HG03558 (cell line): ENCODE results near the gene CAPN15.

Source experiments
- ATAC-seq: cut with Tn5 transposase; IDR thresholded peaks from one replicate; pipeline ENCODE4 v1.9.1; 2021; ENCODE audit warnings: moderate number of reproducible peaks; ENCODE audit not compliant: unreplicated experiment; ENCODE audit errors: extremely low read depth

The CAPN15 gene

GRCh38 chr16:574021-574760 is 46.7 kb downstream of the CAPN15 start:
- ATAC-seq: no peak

DNA sequence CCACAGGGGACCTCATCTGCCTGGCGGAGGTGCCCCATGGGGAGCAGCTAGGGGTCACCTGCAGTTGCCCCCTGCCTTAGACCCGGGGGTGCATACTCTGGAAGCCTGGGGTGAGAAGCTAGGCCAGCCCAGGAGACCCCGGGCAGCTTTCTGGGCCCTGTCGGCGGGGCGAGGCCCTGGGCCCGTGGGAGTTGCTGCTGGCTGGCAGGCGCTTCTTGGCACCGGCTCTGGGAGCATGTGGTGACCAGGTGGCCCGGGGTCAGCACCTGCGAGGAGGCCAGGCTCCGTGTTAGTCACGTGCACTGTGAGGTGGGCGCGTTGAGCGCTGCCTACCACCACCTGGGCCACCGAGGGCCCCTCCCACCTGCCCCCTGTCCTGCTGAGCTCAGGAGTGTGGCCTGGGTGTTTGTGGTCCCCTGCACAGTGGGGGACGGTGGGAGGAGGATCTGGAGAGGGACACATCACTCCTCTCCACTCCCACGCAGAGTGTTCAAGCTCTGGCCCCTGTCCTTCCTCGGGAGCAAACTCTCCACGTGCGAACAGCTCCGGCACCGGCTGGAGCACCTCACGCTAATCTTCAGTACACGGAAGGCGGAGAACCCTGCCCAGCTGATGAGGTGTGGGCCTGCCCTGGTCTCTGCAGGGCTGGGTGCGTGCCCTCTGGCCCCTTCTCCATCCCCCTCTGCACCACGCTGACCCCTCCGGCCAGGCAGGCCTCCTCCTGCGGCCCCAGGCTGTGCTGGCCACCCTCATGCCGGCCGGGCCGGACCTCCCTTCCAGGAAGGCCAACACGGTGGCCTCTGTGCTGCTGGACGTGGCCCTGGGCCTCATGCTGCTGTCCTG is 48.1 kb downstream of the CAPN15 start:
- ATAC-seq: no peak

- no peak for ATAC-seq
Measured at GRCh38 chr16:576197-576822, 48.8 kb downstream of the CAPN15 start.

GRCh38 chr16:576823-577201 is 49.3 kb downstream of the CAPN15 start:
- ATAC-seq: no peak

DNA sequence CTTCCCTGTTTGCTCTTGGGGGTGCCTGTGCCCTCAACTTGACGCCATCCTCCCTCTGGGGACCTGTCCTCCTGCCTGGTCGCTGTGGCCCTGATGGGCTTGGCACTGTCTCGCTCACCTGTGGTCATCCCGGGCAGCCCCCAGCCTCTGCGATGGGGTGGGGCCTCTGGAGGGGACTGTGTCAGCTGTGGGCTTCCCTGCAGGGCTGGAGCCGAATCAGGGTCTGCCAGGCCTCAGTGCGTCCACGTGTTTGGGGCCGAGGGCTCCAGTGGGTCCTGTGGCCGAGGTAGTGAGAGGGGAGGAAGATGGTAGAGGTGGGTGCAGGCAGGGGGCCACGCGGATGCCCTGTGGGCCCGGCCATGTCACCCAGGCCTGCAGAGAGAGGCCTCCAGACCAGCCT is 50.3 kb downstream of the CAPN15 start:
- ATAC-seq: no peak

DNA sequence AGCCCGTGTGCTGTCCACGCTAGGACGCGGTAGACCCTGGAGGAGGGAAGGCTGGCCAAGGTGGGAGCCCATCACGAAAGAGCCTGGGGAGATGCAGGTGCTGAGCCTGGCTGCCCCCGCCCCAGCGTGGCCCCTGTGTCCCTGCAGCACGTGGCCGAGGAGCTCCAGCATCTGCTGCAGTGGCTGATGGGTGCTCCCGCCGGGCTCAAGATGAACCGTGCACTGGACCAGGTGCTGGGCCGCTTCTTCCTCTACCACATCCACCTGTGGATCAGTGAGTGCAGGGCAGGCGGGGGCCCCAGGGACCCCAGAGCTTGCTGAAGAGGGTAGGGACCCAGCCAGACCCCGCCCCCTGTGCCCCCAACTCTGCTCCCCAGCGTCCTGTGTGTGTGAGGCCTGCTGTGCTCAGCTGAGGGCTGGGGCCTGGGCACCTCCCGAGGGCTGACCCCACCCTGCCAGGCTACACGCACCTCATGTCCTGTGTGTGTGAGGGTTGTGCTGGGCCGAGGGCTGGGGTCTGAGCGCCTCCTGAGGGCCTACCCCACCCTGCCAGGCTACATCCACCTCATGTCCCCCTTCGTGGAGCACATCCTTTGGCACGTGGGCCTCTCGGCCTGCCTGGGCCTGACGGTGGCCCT is 50.8 kb downstream of the CAPN15 start:
- ATAC-seq: no peak

- ATAC-seq: no peak
Measured at GRCh38 chr16:578870-579405, 51.4 kb downstream of the CAPN15 start.

DNA sequence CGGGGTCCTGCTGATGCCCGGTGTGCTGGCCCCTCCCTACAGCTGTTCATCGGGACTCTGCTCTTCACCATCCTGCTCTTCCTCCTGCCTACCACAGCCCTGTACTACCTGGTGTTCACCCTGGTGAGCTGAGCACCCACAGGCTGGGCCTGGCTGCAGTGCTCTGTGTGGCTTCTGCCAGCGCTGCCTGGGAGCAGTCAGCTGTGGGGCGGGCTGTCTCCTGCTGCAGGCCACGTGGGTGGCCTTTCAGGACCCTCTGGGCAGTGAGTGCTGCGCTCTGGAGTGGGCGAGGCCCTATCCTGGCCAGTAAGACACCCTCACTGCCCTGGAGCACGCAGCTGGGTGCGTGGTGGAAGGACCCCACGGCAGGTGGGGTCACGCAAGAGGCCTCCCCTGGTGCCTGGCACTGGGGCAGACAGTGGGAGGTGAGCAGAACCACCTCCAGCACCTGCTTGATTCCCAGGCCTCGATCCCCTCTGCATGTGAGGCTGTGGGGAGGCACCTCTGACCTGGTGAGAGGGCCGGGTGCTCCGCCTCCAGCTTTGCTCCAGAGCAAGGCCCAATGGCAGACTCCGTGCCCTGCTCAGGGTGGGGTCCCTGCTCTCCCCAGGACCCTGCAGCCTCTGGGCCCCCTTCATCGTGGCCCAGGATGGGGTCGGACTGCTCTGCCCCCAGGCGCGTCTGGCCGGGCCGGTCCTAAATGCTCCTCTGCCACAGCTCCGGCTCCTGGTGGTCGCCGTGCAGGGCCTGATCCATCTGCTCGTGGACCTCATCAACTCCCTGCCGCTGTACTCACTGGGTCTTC is 52.8 kb downstream of the CAPN15 start:
- ATAC-seq: no peak

DNA sequence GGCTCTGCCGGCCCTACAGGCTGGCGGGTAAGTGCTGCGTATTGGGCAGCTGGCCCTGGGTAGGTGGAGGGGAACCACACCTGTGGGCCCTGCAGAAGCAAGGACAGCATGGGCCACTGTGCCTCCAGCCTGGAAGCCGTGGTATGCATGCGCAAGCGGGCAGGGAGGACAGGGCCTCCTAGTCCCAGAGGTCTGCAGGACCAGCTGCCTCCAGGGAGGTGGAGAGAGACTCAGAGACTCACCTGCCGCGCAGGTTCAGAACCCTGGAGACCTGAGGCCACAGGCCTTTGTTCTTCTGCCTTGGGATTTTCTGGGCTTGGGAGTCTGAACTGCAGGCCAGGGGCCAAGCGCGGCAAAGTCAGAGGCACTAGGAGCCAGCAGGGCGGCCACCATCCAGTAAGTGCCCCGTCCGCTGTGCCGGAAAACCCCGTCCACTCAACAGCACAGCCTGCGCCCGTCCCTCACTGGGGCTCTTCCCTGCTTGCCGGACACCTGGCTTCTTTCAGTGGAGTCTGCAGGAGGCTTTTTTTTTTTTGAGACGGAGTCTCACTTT is 53.5 kb downstream of the CAPN15 start:
- no peak for ATAC-seq

DNA sequence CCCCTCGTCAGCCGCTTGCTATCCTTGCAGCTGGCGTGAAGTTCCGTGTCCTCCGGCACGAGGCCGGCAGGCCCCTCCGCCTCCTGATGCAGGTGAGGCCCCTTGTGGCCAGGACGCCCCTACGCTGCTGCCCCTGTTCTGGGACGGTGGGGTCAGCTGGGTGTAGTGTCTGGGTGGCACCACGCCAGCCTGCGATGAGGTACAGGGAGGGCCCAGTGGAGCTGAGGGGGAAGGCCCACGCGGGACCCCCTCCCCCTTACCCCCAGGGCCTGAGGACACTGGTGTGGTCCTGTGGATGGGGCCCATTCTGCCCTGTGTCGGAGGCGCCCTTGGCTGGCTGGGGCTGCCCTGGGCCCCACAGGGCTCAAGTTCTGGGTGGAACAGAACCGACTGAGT is 54.7 kb downstream of the CAPN15 start:
- no peak for ATAC-seq

DNA sequence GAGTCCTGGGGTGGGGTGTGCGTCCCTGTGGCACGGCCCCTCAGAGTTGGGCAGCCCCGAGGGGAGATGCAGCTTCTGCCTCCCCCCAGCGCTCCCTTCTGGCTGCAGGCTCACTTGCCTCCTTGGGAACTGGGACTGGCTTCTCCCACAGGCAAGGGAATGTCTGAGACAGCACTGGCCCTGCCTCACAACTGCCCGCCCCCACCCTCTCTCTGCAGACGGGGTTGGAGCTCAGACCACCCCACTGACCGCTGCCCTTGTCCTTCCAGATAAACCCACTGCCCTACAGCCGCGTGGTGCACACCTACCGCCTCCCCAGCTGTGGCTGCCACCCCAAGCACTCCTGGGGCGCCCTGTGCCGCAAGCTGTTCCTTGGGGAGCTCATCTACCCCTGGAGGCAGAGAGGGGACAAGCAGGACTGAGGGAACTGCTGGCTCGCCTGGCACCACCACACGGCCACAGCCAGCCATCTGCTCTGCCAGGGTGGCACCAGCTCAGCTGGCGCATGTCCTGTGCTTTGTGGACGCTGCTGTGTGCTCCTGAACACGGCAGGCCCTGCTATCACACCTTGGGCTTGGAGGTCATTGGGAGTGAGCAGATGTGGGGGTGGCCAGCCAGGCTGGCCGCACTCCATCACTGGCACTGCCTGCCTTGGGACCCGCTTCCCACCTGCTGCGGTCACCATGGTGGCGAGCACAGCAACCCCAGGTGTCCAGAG is 55.3 kb downstream of the CAPN15 start:
- ATAC-seq: no peak

GRCh38 chr16:583470-583814 is 55.9 kb downstream of the CAPN15 start:
- no peak for ATAC-seq

DNA sequence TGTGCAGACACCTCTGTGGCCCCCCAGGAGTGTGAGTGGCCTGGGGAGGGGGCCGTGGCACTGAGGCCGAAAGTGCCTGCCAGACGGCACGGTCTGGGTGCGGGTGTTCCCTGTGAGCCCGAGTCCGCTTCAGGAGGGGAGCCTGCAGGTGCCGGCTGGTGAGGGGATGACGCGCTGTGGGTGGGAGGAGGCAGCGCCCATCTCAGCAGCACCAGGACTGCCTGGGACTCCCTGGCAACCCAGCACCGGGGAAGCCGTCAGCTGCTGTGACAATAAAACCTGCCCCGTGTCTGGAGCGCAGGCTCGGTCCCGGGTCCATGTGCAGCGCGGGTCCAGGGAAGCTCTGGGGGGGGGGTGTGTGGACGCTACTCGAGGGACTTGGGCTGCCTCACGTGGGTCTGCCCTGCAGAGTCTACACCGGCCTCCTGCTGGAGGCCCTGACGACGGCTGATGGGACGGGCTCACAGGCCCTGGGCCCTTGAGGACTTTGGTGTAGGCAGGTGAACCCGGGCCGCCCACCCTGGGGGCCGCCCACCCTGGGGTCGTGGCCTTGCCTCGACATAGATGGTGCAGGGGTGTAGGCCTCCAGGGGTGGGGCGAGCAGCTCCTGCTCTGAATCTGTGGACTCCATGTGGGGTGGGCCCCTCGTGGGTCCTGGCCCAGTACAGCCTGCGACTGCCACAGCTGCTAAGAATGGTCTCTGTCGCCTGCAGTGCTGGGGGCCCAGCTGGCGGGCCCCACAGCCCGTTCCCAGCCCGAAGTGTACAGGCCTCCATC is 56.5 kb downstream of the CAPN15 start:
- ATAC-seq: no peak

DNA sequence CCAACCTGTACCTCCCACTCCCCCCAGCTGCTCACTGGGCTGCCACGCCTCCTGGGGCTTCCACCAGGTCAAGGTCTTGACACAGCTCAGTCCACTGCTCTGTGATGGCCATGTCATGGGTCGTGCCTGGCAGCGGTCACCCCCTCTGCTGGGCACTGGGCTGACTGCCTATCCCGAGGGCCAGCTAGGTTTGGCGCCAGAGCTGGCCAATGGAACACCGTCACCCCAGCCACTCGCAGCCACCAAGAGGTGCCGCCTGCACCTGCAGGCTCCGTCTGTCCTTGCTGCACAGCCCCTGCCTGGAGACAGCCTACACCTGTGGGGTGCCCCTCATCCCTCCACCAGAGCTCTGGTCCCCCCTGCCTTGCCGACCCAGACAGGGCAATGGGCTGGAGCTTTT is 57.8 kb downstream of the CAPN15 start:
- no peak for ATAC-seq

DNA sequence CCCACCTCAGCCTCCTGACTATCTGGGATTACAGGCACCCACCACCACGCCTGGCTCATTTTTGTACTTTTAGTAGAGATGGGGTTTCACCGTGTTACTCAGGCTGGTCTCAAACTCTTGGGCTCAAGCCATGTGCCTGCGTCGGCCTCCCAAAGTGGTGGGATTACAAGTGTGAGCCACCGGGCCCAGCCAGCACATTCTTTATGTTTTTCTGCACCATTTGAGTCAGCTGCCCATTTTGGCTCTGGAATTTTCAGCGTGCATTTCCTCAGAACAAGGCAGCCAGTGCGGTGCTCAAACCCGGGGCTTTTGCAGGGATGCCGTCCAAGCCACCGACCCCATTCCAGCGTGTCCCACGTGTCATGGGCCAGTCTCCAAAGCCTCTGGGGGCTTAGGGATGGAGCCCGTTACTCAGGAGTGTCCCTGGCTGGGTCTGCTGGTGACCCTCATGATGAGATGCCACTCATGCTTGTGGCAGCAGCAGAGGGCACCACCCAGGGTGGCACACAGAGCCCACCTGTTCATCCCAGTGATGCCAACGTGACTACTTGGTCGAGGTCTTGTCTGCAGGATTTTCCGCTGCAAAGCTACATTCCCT is 58.6 kb downstream of the CAPN15 start:
- ATAC-seq: no peak

DNA sequence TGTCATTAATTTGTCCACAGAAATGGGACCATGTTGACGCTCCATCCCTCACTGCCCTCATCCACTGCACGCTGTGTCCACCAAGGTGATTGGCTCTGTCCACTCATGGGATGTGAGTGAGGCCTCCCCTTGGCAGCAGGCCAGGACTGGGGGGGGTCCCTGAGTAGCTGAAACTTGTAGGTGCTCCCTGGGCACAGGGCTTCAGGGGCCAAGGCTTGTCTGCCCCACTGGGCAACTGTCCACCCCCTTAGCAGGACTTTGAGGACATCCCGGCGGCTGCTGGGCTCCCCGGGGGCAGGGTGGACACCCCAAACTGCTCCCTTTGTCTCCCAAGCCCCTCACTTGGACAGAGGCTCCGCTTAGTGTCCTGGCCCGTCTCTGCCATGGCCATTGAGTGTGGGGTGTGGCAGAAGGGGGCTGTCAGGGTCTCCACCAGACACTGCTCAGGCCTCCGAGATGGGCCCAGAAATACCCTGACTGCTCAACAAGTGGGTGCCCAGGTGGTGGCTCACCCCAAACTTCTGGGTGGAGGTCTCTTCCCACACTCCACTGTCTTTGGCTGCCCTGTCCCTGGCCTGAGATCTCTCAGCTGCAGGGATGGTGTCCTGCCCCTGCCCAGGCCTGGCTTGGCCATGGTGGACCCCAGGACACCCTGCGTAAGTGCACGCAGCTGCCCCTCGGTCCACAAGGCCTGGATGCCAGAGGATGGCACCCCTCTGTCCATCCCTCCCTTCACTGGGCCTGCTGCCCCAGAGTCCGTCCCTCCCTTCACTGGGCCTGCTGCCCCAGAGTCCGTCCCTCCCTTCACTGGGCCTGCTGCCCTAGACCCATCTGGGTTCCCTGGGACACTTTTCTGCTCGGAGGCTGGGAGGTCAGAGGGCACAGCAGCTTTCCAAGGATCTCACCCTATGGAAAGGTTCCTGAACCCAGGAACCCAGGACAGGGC is 59.4 kb downstream of the CAPN15 start:
- ATAC-seq: no peak

DNA sequence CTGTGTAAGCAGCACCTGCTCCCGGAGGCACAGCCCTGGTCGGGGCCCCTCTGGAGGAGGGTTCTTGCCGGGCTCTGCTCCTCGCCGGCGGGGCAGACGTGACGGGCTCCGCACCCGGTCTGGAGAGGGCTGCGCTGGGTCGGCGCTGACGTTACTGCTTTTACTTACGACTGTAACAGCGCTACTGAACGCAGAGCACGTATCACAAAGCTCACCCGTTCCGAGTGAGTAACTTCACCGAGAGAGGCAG is 61.1 kb downstream of the CAPN15 start:
- ATAC-seq: no peak
